GM12872 (cell line): ENCODE data around the gene UNC45A.

ENCODE experiments used
- TF ChIP-seq, protein P1 (sequence below): IDR thresholded peaks from 3 replicates; pipeline ENCODE4 v1.5.1; 2011; ENCODE audit warnings: low read depth, mild to moderate bottlenecking, low read length, moderate library complexity; ENCODE audit not compliant: insufficient read depth

Gene UNC45A

DNA sequence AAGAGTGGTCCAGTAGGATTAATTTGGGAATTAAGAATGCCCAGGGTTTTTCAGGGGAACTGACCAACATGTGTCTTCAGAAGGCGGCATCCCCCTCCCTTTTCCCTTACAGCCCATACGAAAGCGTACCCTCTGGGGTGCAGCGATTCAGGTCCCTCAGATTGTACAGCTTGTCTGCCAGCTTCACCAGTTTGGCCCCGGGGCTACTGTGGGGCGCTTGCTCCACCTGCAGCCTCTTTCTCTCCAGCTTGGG lies 3.6 kb upstream of the UNC45A start:
- TF ChIP-seq, protein P1, sequence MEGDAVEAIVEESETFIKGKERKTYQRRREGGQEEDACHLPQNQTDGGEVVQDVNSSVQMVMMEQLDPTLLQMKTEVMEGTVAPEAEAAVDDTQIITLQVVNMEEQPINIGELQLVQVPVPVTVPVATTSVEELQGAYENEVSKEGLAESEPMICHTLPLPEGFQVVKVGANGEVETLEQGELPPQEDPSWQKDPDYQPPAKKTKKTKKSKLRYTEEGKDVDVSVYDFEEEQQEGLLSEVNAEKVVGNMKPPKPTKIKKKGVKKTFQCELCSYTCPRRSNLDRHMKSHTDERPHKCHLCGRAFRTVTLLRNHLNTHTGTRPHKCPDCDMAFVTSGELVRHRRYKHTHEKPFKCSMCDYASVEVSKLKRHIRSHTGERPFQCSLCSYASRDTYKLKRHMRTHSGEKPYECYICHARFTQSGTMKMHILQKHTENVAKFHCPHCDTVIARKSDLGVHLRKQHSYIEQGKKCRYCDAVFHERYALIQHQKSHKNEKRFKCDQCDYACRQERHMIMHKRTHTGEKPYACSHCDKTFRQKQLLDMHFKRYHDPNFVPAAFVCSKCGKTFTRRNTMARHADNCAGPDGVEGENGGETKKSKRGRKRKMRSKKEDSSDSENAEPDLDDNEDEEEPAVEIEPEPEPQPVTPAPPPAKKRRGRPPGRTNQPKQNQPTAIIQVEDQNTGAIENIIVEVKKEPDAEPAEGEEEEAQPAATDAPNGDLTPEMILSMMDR = no peak

DNA sequence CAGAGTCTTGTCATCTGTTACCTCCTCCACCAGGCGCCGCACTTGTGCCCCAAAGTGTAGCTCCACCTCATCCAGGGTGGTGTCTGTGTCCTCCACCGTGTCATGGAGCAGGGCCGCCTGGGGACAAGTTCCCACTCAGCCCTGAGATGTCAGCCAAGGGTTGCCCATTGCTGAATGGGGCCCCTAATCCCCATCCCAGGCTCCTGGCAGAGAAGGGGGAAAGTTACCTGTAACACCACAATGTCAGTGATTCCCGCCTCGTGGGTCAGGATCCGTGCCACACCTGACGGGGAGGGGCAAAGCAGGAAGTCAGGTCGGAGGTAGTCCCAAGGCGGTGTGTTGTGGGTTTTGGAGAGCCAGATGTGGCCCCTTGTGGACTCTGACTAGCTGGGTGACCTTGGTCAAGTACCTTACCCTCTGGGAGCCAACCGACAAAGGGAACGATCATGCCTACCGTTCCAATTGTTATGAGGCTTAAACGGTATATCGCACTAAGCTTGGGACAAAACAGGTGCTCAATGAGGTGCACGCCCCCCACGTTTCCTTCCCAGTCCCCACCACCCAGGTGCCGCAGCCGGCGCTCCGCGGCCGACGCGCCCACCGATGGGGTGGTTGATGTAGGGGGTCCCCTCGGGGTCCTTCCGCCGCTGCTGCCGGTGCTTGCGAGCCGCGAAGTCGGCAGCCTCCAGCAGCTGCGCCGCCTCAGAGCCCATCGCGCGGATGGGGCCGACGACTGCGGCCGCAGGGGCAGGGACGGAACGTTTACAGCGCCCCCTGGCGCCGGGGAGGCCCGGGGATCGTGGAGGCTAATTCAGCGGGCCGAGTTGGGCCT lies 3.0 kb upstream of the UNC45A start, which contains the start of gene HDDC3:
TSS of gene HDDC3 (minus strand) at position 722 of the 832 bp plus-strand sequence. CDS start at position 713, 9 bp downstream.
- TF ChIP-seq, protein P1 = peak; percentile 93

GRCh38 chr15:90932660-90932991 lies 2.5 kb upstream of the UNC45A start:
- TF ChIP-seq, protein P1 = no peak

DNA sequence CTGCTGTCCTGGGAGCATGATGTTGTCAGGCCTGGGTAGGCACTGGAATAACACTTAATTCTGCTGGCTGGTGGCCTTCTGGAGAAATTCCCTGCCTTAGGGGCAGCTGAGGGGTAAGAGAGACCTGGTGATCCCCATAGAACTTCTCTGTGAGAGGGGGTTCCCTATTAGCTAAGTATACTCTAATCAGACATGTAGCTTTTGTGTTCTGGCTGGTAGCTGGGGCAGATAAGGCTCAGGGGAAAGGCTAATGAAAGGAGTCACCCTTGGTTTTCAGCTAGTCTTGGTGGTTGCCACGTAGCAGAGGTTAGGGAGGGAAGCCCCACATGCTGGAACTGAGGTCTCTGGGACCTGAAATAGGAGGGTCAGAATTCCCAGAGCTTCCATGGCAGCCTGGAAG lies 1.8 kb upstream of the UNC45A start:
- TF ChIP-seq, protein P1 = no peak

DNA sequence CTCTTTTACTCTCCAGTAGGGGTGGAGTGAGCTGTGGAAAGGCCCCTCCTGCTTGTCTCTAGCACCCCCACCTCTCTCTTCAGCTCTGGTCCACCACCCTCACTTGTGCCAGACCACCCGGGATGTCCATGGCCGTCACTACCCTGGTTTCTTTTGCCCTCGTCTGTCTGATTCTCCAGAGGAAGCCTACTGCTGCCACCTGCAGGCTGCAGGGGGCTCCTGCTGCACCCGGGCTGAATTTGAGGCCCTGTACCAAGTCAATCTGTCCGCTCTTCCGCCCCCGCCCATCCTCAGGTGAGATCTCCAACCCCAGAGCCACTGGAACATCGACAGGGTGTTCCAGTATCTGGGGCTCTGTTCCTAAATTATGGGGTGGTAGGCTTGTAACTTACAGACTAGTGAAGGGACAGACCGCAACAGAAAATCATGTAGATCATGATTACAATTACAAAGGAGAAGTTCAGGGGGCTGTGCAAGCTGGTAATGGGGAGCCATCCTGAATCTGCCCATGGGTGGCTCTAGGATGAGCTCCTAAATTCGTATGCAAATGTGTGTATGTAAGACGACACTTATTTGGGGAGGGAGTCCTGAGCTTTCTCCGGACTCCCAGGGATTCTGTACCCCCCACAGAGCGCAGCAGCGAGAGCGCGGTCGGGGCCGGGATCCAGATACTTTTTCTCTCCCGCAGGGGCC lies 683 bp upstream of the UNC45A start:
- TF ChIP-seq, protein P1 = peak; percentile 93

GRCh38 chr15:90936823-90937222 lies 1.7 kb downstream of the UNC45A start:
- TF ChIP-seq, protein P1 = no peak

GRCh38 chr15:90938261-90938660 lies 3.2 kb downstream of the UNC45A start:
- TF ChIP-seq, protein P1 = no peak
